Activated CD8-positive, alpha-beta T cell treated with anti-CD3 and anti-CD28 coated beads for 36 hours (primary cell): ENCODE data around the gene DEFB125. TPM values are rescaled to one million over a fixed set of nuclear protein-coding genes. Genes with fewer than 3 reads are reported as not detected.

Experiments used
- ATAC-seq: fragments of 200-7000 bp; cut with Tn5 transposase; one replicate; pipeline ENCODE4 v1.10.0; 2021; ENCODE audit warnings: mild to moderate bottlenecking, moderate library complexity
- CTCF ChIA-PET: fragments of 350-600 bp; sonication (Branson Sonifier 250); formaldehyde crosslinking; loops from one replicate; lab custom pipeline; 2021; ENCODE audit warnings: antibody characterized with exemption; lab: Charles Lee
- POLR2A ChIA-PET: fragments of 350-600 bp; sonication (Branson Sonifier 250); formaldehyde crosslinking; loops from one replicate; lab custom pipeline; 2021; ENCODE audit warnings: antibody characterized with exemption; lab: Charles Lee
- DNase-seq: peaks from one replicate; pipeline ENCODE4 v3.0.0-alpha.2; 2020
- H3K27ac Mint-ChIP-seq: one replicate; pipeline ENCODE4 v1.8.0; 2021; ENCODE audit warnings: mild to moderate bottlenecking, mixed read lengths
- H3K27me3 Mint-ChIP-seq: one replicate; pipeline ENCODE4 v1.8.0; 2021; ENCODE audit warnings: mixed read lengths
- H3K36me3 Mint-ChIP-seq: one replicate; pipeline ENCODE4 v1.8.0; 2021; ENCODE audit warnings: low read depth, mixed read lengths
- H3K4me1 Mint-ChIP-seq: one replicate; pipeline ENCODE4 v1.8.0; 2021; ENCODE audit warnings: low read depth, mixed read lengths
- H3K4me3 Mint-ChIP-seq: one replicate; pipeline ENCODE4 v1.8.0; 2021; ENCODE audit warnings: mild to moderate bottlenecking, moderate library complexity, mixed read lengths
- H3K9me3 Mint-ChIP-seq: one replicate; pipeline ENCODE4 v1.8.0; 2021; ENCODE audit warnings: mixed read lengths
- CTCF ChIP-seq: fragments of 200-600 bp; IDR thresholded peaks from one replicate; pipeline ENCODE4 v1.8.0; 2022; ENCODE audit warnings: antibody characterized with exemption, mild to moderate bottlenecking
- intact Hi-C: fragments of 100-400 bp; cut with micrococcal nuclease; formaldehyde crosslinking; loops from one replicate; pipeline ENCODE4 v1.10.0; 2022
- total RNA-seq, 2 experiments: library from RNA; stranded (reverse); gene quantifications; one replicate each; pipeline ENCODE4 v1.2.3, GENCODE V29; 2021

DEFB125 gene
- total RNA-seq, 2 experiments from 2014 or later: not detected

DNA sequence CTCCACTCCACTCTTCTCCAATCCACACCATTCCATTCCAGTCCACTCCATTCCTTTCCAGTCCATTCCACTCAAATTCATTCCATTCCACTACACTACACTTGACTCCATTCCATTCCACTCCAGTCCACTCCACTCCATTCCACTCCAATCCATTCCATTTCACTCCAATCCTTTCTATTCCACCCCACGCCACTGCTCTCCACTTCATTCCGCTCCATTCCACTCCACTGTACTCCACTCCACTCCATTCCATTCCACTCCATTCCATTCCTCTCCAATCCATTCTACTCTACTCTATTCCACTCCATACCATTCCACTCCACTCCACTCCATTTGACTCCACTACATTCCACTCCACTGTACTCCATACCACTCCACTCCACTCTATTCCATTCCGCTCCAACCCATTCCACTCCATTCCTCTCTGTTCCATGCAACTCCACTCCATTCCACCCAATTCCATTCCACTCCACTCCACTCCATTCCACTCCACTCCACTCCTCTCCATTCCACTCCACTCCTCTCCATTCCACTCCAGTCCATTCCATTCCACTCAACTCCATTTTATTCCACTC is 23.4 kb upstream of the DEFB125 start:
- no peak overlapping the region for H3K27ac Mint-ChIP-seq
- CTCF ChIA-PET: no interaction called here
- H3K27me3 Mint-ChIP-seq: peaks cover 1% of the 10 kb centered on the region
- ATAC-seq: no peak
- no peaks in the 10 kb centered on the region for H3K9me3 Mint-ChIP-seq
- TF ChIP-seq CTCF: no peak
- POLR2A ChIA-PET: no interaction called here
- DNase-seq: no peak
- intact Hi-C loops: no loop called here
- no peaks in the 10 kb centered on the region for H3K36me3 Mint-ChIP-seq
- H3K4me1 Mint-ChIP-seq: no peaks in the 10 kb centered on the region
- H3K4me3 Mint-ChIP-seq: no peak overlapping the region

- Mint-ChIP-seq H3K36me3 (no peaks in the 10 kb centered on the region), H3K27ac (no peak overlapping the region), H3K4me3 (no peak overlapping the region), H3K9me3 (no peaks in the 10 kb centered on the region), H3K4me1 (no peaks in the 10 kb centered on the region), H3K27me3 (peaks cover 5% of the 10 kb centered on the region)
- ChIA-PET POLR2A (no interaction called here), CTCF (no interaction called here)
- intact Hi-C loops: no loop called here
- DNase-seq (no peak), ATAC-seq (no peak)
- no peak for TF ChIP-seq CTCF
Observed at GRCh38 chr20:64766-65322, 22.6 kb upstream of the DEFB125 start.

GRCh38 chr20:77231-77630 is 10.2 kb upstream of the DEFB125 start:
- Mint-ChIP-seq H3K4me1 (no peaks in the 10 kb centered on the region), H3K4me3 (no peak overlapping the region), H3K27me3 (peaks cover 21% of the 10 kb centered on the region), H3K27ac (no peak overlapping the region), H3K36me3 (no peaks in the 10 kb centered on the region), H3K9me3 (peaks cover 15% of the 10 kb centered on the region)
- intact Hi-C loops: no loop called here
- ChIA-PET POLR2A (no interaction called here), CTCF (no interaction called here)
- ATAC-seq (no peak), DNase-seq (no peak)
- TF ChIP-seq CTCF: no peak

GRCh38 chr20:78338-78737 is 9.1 kb upstream of the DEFB125 start:
- Mint-ChIP-seq H3K4me3 (no peak overlapping the region), H3K27me3 (peaks cover 20% of the 10 kb centered on the region), H3K9me3 (peaks cover 15% of the 10 kb centered on the region), H3K27ac (no peak overlapping the region), H3K4me1 (no peaks in the 10 kb centered on the region), H3K36me3 (no peaks in the 10 kb centered on the region)
- DNase-seq (no peak), ATAC-seq (no peak)
- no peak for TF ChIP-seq CTCF
- ChIA-PET POLR2A (no interaction called here), CTCF (no interaction called here)
- intact Hi-C loops: no loop called here

- DNase-seq: no peak
- Mint-ChIP-seq H3K36me3 (no peaks in the 10 kb centered on the region), H3K27ac (no peak overlapping the region), H3K4me1 (no peaks in the 10 kb centered on the region), H3K4me3 (no peak overlapping the region), H3K9me3 (peaks cover 13% of the 10 kb centered on the region), H3K27me3 (peaks cover 23% of the 10 kb centered on the region)
- TF ChIP-seq CTCF: no peak
- POLR2A ChIA-PET: no interaction called here
- no peak for ATAC-seq
- intact Hi-C loops: no loop called here
- CTCF ChIA-PET: no interaction called here
Observed at GRCh38 chr20:79565-79964, 7.9 kb upstream of the DEFB125 start.
